LoVo (cell line): ENCODE measurements around the gene CKM.
"Not testable (repeated sequence)": the region's sequence is repeated elsewhere in the genome, so short reads cannot be mapped to it uniquely, and the experiment has no call there.

ENCODE experiments used
- DNase-seq: peaks from one replicate; pipeline ENCODE4 v3.0.0-alpha.2; 2016; ENCODE audit warnings: low spot score

CKM gene

DNA sequence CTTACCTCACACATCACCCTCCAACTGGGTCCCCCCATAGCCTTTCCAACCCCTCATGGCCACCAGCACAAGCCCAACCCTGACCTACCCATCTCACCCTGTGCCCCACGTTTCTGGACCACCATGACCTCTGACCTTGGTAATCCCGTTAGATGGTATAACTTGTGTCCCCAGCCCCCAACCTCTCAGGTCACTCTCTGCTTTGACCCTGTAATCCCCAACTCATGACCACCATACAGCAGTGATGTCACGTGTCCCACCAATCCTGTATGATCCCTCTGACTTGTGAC, 26.4 kb upstream of the CKM start:
- DNase-seq, result no peak

GRCh38 chr19:45348367-45349125, 25.9 kb upstream of the CKM start:
- no peak for DNase-seq

DNA sequence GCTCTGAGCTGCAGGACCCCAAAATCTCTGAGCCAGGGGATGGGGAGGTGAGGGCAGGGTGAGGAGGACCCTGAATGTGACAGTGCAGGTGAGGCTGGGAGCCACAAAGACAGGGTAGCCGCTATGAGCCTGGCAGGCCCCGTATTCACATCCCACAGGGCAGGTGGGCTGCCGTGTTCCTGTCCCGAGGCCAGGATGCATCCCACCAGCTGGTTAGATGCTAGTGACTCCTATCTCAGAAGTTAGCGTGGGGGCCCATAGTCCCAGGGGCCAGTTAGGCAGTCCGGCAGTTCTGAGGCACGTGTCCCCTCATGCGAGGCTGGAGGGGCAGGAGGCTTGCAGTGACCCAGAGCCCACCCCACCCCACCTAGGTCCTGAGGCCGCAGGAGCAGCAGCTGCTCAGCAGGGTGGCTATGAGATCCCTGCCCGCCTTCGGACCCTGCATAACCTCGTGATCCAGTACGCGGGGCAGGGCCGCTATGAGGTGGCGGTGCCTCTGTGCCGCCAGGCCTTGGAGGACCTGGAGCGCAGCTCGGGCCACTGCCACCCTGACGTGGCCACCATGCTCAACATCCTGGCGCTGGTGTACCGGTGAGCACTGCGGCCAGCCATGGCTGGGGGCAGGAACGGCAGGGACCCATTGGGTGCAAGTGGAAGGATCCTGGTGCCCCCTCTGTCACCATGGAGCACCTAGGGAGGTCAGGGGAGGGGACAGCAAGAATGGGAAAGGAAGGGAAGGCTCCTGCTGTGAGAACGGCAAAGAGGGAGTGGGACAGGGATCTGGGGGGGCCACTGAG, 25.1 kb upstream of the CKM start:
- DNase-seq, result no peak

GRCh38 chr19:45346449-45346848, 23.8 kb upstream of the CKM start:
- DNase-seq, result no peak

DNA sequence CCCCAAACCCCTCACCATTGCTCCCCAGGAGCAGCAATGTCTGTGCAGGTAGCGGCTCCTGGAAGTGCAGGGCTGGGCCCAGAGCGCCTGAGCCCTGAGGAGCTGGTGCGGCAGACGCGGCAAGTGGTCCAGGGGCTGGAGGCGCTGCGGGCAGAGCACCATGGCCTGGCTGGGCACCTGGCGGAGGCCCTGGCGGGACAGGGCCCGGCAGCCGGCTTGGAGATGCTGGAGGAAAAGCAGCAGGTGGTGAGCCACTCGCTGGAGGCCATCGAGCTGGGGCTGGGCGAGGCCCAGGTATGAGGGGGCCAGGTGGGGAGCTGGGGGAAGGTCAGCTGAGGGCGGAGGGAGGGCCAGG, 22.8 kb upstream of the CKM start:
- DNase-seq, result no peak

DNA sequence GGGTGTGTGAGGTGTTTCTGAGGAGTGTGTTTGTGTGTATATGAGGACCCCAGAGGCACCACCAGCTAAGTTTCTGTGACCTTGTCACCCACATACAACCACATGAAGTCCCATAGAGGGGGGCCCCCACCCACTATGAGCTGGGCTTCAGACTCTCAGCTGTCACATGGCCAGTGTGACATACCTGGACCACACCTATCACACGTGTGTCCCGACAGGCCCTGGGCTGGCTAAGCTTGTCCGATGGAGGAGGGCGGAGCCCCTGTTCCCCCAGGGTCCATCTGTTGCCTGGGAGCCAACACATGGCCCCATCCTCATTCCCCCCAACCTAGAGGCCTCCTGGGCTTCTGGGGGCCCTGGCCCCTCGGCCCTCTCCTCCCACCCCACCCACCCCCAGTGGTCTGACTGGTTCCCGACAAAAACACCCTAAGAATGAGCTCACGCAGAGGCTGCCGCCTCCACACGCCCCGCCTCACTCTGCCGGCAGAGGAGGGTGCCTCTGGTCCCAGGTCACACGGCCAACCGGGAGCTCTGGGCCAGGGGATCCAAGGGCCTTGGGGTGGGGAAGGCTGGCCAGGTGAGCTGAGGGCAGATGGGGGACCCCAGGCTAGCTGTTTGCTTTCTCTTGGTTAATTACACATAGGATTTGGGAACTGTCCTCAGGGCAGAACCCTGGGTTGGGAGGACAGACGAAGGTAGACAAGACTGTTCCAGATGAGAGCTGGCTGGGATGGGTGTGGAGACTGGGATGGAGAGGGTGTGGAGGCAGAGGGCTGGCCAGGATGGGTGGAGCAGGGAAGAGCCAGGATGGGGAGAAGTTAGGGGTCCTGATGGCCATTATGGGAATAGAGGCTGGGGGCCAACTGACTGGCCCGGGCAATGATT, 22.2 kb upstream of the CKM start:
- DNase-seq, result no peak

DNA sequence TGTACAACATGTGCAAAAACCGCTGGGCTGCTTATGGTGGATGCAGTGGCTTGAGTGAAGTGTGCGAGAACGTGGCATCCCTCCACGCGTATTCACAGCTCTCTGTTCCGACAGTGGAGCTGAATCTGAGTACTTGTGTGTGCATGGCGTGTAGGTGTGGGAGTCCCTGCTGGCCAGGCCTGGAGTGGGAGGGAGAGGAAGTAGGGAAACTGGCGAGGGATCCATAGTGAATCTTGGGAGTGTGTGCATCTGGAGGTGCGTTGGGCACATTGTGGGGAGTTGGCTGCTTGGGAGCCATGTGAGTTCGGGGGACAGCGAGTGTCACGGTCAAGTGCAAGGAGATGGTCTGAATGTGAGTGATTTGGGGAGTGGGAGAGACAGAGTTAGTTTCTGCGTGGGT, 20.2 kb upstream of the CKM start:
- DNase-seq, result no peak

- no peak for DNase-seq
These were observed 18.3 kb upstream of the CKM start for GRCh38 chr19:45340899-45341453.

- peak; percentile 84 for DNase-seq
These were observed 17.7 kb upstream of the CKM start, which contains the start of gene KLC3 for GRCh38 chr19:45340232-45340898. Gene KLC3 (plus strand): TSS chr19:45340750. CDS start chr19:45345542, 4,792 bp downstream.

GRCh38 chr19:45339629-45340028, 17.0 kb upstream of the CKM start:
- DNase-seq, result no peak

DNA sequence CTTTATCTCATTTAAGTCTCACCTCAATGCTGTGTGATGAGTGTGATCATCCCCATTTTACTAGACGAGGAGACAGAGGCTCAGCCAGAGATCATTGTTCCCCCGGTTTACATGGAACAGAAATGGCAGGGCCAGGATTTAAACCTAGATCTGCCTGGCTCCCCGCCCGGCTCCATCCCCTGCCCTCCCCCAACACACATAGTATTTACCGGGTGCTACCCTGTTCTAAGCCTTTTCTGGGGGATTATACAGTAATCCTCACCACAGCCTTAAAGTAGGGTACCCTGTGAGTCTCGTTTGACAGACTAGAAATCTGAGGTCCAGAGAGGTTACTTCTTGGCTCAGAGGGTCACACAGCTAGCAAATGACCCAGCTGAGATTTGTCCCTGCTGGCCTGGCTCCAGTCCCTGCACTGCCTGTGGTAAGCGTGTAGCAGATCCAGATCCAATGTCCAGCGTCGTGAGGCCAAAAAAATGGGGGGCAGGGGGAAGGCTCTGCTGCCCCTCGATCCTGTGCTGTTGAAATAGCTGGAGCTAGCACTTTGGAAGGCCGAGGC, 14.1 kb upstream of the CKM start:
- DNase-seq, result no peak

DNA sequence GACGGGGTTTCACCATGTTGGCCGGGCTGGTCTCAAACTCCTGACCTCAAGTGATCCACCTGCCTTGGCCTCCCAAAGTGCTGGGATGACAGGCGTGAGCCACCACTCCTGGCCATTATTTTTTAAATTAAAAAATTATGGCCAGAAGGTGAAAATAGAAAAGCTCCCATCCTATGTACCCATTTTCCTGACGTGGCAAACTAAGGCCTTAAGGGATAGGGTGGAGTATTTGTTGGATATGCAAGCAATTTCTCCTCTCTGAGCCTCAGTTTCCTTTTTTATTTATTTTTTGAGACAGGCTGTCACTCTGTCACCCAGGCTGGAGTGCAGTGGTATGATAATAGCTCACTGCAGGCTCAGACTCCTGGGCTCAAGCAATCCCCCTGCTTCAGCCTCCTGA, 12.2 kb upstream of the CKM start:
- not testable (repeated sequence) for DNase-seq

DNA sequence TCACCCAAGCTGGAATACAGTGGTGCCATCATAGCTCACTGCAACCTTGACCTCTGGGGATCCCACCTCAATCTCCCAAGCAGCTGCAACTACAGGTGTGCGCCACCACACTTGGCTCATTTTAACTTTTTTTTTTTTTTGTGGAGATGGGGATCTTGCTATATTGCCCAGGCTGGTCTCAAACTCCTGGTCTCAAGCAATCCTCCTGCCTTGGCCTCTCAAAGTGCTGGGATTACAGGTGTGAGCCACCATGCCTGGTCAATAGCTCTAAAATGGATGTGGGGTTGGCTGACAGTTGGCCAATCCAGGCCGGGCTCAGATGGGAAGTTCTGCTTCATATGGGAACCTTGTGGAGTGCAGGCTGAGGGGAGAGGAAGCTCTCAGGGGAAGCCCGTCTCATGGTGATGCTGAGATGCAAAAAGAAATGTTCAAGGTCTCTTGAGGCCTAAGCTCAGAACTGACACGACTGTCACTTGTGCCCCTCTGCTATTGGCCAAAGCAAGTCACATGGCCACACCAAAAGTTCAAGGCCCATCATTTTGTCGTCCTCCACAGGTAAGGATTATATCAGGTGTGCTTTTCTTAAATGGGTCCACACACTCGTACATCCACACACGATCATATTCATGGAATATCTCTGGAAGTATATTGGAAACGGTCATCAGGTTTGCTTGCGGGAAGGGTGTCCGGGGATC, 11.1 kb upstream of the CKM start:
- DNase-seq, result no peak

DNA sequence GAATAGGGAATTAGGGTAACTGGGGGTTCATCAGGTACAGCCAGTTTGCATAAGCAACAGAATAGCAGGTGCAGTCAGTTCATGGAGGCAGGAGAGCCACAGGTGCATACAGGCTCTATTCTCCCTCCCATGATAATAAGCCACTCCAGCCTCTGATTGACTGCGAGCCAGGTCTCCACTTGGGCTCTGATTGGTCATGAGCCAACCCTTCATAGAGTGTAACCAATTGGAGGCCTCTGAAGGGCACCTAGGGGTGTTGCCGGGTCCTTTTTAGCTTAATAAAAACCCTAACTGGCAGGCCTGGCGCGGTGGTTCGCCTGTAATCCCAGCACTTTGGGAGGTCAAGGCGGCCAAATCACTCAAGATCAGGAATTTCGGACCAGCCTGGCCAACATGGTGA, 8.7 kb upstream of the CKM start:
- no peak for DNase-seq

DNA sequence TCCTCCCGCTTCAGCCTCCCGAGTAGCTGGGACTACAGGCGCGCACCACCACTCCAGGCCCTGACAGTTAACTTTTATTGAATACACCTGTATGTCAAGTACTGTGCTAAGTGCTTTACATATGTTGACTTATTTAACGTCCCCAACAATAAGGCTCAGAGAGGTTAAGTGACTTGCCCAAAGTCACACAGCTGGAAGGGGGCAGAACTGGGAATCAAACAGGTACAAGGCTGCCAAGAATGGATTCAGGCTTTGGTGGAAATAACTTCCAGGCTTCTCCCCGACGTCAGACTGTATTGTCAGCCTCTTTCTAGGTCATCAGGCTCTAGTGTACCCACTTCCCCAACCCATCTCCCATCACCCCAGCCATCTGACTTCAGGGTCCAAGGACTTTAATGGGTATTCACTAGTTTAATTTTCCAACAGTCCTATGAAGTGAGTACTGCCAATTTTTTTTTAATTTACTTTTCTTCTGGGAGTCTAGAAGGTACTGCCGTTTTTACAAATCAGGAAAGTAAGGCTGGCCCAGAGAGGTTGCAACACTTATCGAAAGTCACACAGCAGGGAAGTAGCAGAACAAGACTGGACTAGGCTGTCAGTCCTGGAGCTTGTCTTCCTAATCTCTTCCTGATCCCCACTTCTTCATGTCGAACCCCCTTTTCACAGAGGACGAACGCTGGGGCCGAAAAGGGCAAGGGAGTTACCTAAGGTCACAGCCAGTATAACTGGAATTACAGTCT, 4.9 kb upstream of the CKM start:
- DNase-seq, result no peak

GRCh38 chr19:45324349-45324907, 1.8 kb upstream of the CKM start:
- no peak for DNase-seq

GRCh38 chr19:45323671-45324081, 1.0 kb upstream of the CKM start:
- DNase-seq, result no peak

DNA sequence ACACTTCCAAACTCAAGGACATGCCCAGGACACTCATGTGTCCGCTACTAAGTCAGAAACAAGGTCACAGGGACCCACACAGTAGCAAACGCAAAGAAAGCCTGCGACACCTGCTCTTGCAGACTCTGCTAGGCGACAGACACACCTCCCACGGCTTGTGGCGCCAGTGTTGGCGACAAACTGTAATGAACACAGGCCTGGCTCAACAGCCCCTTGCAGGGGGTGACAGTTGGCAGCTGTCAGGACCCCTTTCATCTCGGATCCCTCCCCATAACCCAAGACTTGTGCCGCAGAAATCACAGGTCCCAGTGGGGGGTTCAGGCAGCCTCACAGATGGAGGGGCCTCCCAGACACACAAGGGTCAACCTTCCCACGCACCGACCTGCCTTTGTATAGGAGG, 364 bp downstream of the CKM start:
- DNase-seq, result no peak

DNA sequence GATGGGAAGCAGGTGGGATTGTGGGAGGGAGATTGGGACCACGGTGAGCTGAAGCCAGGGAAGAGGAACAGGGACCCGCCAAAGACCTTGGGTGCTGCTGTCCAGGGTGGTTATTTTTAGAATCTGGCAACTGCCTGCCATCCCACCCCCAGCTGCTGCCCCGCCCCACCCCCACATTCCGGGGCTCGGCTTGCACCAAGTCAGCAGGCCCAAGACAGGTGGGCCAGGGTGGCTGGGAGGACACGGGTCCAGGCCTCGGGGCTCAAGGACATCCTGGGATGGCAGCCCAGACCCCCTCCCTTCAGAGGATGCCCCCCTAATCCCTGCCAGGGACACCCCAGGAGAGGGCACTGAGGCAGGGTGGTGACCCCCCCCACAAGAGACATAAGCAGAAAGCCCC, 827 bp downstream of the CKM start:
- DNase-seq, result no peak
